Endometrial microvascular endothelial cells (primary cell): ENCODE data around the gene BCL2L11. TPM values are rescaled to one million over a fixed set of nuclear protein-coding genes. Genes with fewer than 3 reads are reported as not detected.

ENCODE experiments used
- in situ Hi-C: cut with HindIII; loops from 2 replicates; pipeline ENCODE4 v1.10.0; 2017; ENCODE audit warnings: low sequenced_read_pairs, low pct_unique_long_range_greater_than_20kb; ENCODE audit errors: inconsistent ontology term
- total RNA-seq: library from RNA; depleted of rRNA; stranded (reverse); fragments of >200 nt; gene quantifications from one replicate; pipeline ENCODE4 v1.2.3, GENCODE V29; 2015; ENCODE audit errors: inconsistent ontology term

The BCL2L11 gene
- total RNA-seq, 1 donor from 2014 or later: 1.1 TPM

DNA sequence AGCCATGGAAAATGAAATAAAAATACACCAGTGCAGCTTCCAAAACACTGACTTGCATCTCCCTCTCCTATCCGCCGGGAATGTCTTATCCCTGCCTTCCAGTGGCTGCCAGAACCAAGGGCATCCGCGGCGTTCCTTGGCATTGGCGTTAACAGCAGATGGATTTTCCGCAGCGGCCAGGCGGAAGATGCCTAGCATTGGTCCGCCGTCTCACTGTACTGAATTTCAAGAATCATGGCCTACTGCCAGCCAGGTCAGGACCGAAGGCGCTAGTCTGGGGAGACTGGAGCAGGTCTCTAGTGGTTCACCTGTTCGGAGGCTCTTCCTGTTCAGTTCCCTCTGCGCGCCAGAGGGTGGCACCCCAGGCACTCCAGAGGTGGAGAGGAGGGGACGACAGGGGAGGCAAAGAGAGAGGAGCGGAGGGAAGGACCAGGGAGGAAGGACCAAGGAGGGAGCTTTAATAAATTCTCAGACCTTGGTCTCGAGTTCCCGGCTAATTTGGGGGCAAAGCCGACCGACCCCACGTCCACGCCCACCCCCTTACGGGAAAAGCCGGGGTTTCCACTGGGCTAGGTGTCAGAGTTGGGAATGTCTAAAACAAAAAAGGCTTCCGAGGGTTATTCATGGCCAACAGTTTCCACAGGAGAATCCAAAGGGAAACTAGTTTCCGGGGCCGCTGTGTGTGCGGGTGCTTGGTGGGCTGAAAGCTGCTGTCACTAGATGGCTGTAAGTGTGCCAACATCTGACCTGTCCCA, 3.7 kb upstream of the BCL2L11 start:
- in situ Hi-C loops: no loop called here

DNA sequence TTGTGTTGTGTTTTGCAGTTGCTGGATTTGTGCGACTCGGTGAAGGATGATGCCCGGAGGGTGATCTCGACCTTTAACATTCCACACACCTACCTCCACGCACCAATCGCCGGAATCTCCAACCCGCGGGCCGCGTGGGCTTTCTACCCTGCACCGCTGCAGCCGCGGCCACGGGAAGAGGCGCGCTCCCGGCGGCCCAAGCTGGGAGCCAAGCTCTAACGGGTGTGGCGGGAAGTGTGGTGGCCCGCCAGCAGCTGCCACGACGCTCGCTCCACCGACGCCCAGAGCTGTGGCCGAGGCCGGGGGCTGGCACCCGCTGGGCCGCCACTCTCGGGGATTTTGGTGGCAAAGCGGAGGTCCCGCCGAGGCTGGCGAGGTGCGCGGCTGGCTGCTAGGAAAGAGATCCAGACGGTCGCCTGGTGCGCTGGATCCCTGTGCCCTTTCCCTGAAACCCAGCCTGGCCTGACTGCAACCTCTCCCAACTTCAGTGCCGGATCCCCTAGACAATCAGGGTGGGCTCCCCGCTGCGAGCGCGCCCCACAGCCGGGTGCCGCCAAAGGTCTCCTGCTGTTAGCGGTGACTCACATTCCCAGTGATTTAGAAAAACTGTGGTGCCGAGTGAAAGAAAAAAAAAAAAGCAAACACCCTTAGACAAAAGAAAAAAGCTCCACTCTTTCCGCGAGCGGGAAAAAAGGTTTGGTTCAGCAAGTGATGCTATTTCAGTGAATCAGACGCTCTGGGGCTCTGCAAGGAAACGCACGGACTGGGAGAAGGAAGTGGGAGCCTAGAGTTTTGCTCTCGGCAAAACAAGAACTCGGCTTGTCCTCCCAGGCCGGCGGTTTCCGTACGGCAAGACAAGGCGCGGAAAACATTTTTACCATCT, 2.9 kb upstream of the BCL2L11 start:
- in situ Hi-C loops: no loop called here

- in situ Hi-C loops: no loop called here
These were observed 2.2 kb upstream of the BCL2L11 start for GRCh38 chr2:111118481-111118980.

GRCh38 chr2:111118981-111119821, 1.5 kb upstream of the BCL2L11 start:
- in situ Hi-C loops: no loop called here

GRCh38 chr2:111119822-111120252, 877 bp upstream of the BCL2L11 start:
- in situ Hi-C loops: no loop called here

DNA sequence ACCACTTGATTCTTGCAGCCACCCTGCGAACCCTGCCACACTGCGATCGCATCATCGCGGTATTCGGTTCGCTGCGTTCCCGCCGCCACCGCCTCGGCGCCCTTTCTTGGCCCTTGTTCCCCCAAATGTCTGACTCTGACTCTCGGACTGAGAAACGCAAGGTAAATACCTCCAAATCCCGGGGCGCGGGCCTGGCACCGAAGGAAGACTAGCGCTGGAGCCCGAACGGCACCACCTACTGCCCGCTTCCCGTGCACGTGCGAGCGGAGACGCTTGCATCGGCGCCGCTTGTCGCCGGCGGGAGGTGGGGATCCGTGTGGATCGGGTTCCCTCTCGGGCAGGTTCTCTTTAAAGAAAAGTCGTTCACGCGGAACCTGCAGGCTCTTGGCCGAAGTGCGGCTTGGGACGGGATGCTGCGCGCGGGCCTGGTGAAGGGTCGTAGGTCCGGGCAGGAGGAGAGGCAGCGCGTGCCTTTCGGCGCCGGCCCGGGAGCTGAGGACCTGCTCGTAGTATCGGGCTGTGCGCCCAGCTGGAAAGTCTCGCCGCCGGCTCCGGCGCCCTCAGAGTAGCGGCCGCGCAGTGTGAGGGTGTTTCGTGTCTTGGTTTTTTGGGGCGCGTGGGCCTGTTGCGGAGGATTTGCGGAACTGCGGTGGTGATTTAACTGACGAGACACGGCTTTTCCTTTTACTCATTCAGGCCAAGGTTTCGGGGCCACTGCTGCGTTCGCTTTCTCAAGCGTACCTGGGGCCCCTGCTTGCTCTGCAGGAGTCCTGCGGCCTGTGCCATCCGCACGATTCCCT, 514 bp downstream of the BCL2L11 start:
- in situ Hi-C loops: no loop called here

GRCh38 chr2:111121828-111122630, 1.3 kb downstream of the BCL2L11 start:
- in situ Hi-C loops: no loop called here

DNA sequence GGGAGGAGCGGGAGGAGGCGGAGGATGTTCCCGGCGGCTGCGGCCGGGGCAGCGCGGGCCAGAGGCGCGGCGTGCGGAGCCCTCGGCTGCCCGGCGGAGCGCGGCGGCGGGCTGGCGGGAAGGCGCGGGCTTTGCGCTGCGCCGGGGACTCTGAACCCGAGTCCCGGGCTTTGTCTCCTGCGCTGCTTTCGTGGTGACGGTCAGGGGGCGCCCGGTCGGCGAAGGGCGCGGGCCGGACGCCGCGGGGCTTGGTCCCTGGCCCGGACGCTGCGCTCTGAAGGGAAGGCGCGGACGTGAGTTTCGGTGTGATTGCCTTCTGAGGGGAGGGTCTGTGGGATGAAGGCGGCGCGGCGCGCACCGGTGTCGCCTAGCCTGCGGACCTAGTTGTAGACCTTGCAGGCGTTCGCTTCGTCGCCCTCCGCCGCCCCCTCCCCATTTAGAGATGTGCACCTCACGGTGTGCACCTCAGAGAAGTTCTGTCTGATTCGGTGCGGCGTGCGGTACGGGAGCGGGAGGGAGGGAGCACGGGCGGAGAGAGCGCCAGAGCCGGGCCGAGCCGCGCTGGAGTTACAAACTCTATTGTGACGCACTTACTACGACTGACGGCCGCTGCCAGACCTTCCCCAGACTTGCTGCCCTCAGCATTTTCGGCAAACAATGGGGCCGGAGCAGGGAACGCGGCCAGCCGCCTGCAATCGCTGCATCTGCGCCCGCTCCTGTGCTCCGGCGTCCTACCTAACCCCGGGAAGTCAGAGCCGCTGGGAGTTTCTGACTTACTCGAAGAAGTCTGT, 2.1 kb downstream of the BCL2L11 start:
- in situ Hi-C loops: no loop called here

- in situ Hi-C loops: no loop called here
These were observed 3.0 kb downstream of the BCL2L11 start for GRCh38 chr2:111123751-111124150.

- in situ Hi-C loops: no loop called here
These were observed 5.9 kb downstream of the BCL2L11 start for GRCh38 chr2:111126581-111126980.

DNA sequence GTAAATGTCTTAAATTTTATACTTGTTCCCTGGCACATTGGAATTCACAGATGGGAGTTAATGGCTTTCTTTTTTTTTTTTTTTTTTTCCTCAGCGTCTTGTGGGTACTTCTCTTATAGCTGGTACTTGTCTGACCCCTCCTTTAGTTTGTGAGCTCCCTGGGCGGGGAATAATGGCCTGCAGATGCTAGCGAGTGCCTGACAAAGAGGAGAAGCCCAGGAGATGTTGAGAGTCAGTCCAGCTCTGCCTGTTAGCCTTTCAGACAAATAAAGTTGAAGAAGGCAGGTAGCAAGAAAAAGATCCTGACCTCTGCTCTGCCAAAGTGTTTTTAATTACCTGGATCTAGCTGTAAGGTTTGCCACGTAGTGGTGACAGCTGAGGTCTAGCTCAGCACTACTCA, 6.6 kb downstream of the BCL2L11 start:
- in situ Hi-C loops: no loop called here

DNA sequence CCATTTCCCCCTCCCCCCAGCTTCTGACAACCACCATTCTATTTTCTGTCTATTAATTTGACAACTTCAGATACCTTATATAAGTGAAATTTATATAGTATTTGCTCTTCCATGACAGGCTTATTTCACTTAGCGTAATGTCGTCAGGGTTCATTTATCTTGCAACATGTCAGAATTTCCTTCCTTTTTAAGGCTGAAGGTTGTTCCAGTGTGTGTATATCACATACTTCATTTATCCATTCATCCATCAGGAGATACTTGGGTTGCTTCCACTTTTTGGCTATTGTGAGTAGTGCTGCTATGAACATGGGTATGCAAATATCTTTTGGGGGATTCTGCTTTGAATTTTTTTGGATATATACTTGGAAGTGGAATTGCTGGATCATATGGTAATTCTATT, 7.4 kb downstream of the BCL2L11 start:
- in situ Hi-C loops: no loop called here

- in situ Hi-C loops: no loop called here
These were observed 12.9 kb downstream of the BCL2L11 start for GRCh38 chr2:111133603-111134002.

- in situ Hi-C loops: no loop called here
These were observed 13.3 kb downstream of the BCL2L11 start for GRCh38 chr2:111134055-111134454.

GRCh38 chr2:111135237-111135909, 14.7 kb downstream of the BCL2L11 start:
- in situ Hi-C loops: no loop called here

DNA sequence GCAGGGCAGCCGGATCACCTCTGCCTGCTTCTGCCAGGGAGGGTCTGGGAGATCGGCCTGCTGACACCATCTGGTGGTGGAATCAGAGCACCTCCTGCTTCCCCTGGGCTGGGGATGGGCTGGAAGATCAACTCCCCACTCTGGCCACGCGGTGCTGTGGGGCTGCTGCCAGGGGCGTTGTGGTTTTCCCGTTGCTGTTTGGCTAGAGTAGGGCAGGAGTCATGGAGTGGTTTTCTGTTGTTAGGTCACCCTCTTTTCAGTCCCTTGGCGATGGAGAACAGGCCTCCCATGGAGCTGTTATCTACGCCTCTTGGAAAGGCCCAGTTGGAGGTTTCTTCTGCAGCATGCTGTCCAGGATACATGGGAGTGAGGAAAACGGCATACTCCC, 15.2 kb downstream of the BCL2L11 start:
- in situ Hi-C loops: no loop called here
